HepG2 (cell line): ENCODE results near the gene ARHGAP26. TPM values are rescaled to one million over a fixed set of nuclear protein-coding genes. Genes with fewer than 3 reads are reported as not detected.
A peak's percentile ranks its signal among the peaks of the same experiment; 100 is the strongest.

Experiments used
- ASH2L ChIP-seq: fragments of 300-600, 200-600 bp; sonication (generic); IDR thresholded peaks from 2 replicates; pipeline ENCODE4 v1.7.0; 2017; ENCODE audit warnings: low read depth, mild to moderate bottlenecking, moderate library complexity, mixed read lengths, low read length; ENCODE audit not compliant: insufficient read length
- ATF7-NPFF ChIP-seq: sonication (generic); formaldehyde crosslinking; IDR thresholded peaks from 2 replicates; pipeline ENCODE4 v1.8.1; 2023; ENCODE audit warnings: mild to moderate bottlenecking, low read depth, missing genetic modification reagents, moderate library complexity
- ATM ChIP-seq: fragments of 450-650 bp; IDR thresholded peaks from 2 replicates; pipeline ENCODE4 v1.7.1; 2017; ENCODE audit warnings: mild to moderate bottlenecking, borderline replicate concordance
- ATRX ChIP-seq: sonication (generic); formaldehyde crosslinking; IDR thresholded peaks from 2 replicates; pipeline ENCODE4 v1.4.0; 2020; ENCODE audit warnings: missing genetic modification reagents, borderline replicate concordance
- CREM ChIP-seq, 2 experiments: sonication (generic) in 1 of 2; formaldehyde crosslinking in 1 of 2; IDR thresholded peaks; 2 replicates each; pipeline versions ENCODE4 v1.4.0 to v1.6.1; 2016 to 2020; ENCODE audit warnings: antibody characterized with exemption in 1 of 2, mild to moderate bottlenecking in 1 of 2, missing genetic modification reagents in 1 of 2
- FOXK1 ChIP-seq: sonication (generic); formaldehyde crosslinking; IDR thresholded peaks from 2 replicates; pipeline ENCODE4 v1.4.0; 2020; ENCODE audit warnings: low read depth, missing genetic modification reagents, borderline replicate concordance
- HOXA3 ChIP-seq: sonication (generic); formaldehyde crosslinking; IDR thresholded peaks from 2 replicates; pipeline ENCODE4 v1.5.0; 2020; ENCODE audit warnings: missing genetic modification reagents
- JUNB ChIP-seq: sonication (generic); formaldehyde crosslinking; IDR thresholded peaks from 2 replicates; pipeline ENCODE4 v1.8.0; 2022; ENCODE audit warnings: missing genetic modification reagents, mild to moderate bottlenecking, borderline replicate concordance
- KDM1A ChIP-seq: IDR thresholded peaks from 2 replicates; pipeline ENCODE4 v1.6.1; 2016; ENCODE audit warnings: missing compliant biosample characterization
- KLF12 ChIP-seq: sonication (generic); formaldehyde crosslinking; IDR thresholded peaks from 2 replicates; pipeline ENCODE4 v1.4.0; 2020; ENCODE audit warnings: missing genetic modification reagents, borderline replicate concordance
- KMT2B ChIP-seq: IDR thresholded peaks from 2 replicates; pipeline ENCODE4 v1.6.1; 2016; ENCODE audit warnings: missing genetic modification reagents, missing compliant biosample characterization
- PRPF4 ChIP-seq: fragments of 200-400 bp; formaldehyde crosslinking; IDR thresholded peaks from 2 replicates; pipeline ENCODE4 v1.6.1; 2016; ENCODE audit warnings: low read length, low read depth; ENCODE audit not compliant: poor library complexity, severe bottlenecking
- SAP130 ChIP-seq: IDR thresholded peaks from 2 replicates; pipeline ENCODE4 v1.6.1; 2016; ENCODE audit warnings: low read depth
- SNAPC2 ChIP-seq: sonication (generic); formaldehyde crosslinking; IDR thresholded peaks from 2 replicates; pipeline ENCODE4 v1.8.1; 2022; ENCODE audit warnings: mild to moderate bottlenecking, missing genetic modification reagents
- SP5 ChIP-seq: IDR thresholded peaks from 2 replicates; pipeline ENCODE4 v1.6.1; 2016; ENCODE audit warnings: low read depth, borderline replicate concordance
- TOPORS ChIP-seq: sonication (generic); formaldehyde crosslinking; IDR thresholded peaks from 2 replicates; pipeline ENCODE4 v1.8.0; 2023; ENCODE audit warnings: mild to moderate bottlenecking, missing genetic modification reagents
- ZFY ChIP-seq: sonication (generic); formaldehyde crosslinking; IDR thresholded peaks from 2 replicates; pipeline ENCODE4 v1.4.0; 2020; ENCODE audit warnings: missing genetic modification reagents
- ZMYM4 ChIP-seq: sonication (generic); formaldehyde crosslinking; IDR thresholded peaks from 2 replicates; pipeline ENCODE4 v1.8.1; 2023; ENCODE audit warnings: mild to moderate bottlenecking, missing genetic modification reagents
- ZNF430 ChIP-seq: sonication (generic); formaldehyde crosslinking; IDR thresholded peaks from 2 replicates; pipeline ENCODE4 v1.9.0; 2021; ENCODE audit warnings: mild to moderate bottlenecking, missing genetic modification reagents
- ZNF550 ChIP-seq: sonication (generic); formaldehyde crosslinking; IDR thresholded peaks from 2 replicates; pipeline ENCODE4 v1.4.0; 2020; ENCODE audit warnings: mild to moderate bottlenecking, missing genetic modification reagents, borderline replicate concordance
- ZNF724P ChIP-seq: sonication (generic); formaldehyde crosslinking; IDR thresholded peaks from 2 replicates; pipeline ENCODE4 v1.8.0; 2022; ENCODE audit warnings: missing genetic modification reagents, borderline replicate concordance
- ZSCAN20 ChIP-seq: sonication (generic); formaldehyde crosslinking; IDR thresholded peaks from 2 replicates; pipeline ENCODE4 v1.4.0; 2020; ENCODE audit warnings: missing genetic modification reagents, mild to moderate bottlenecking, borderline replicate concordance
- polyA plus RNA-seq, 8 experiments: library from polyadenylated mRNA; depleted of rRNA in 3 of 8; stranded (reverse) in 7 of 8; unstranded in 1 of 8; fragments of >200 nt; fragmentation: Illumina TruSeq in 4 of 8; extraction: Trizol in 4 of 8; gene quantifications; 2 replicates each; pipeline versions ENCODE4 v1.2.1 to v1.2.3, GENCODE V29; 2011 to 2016; ENCODE audit warnings: low read depth in 4 of 8, missing spikeins in 1 of 8, mixed read lengths in 1 of 8; ENCODE audit not compliant: insufficient read depth in 1 of 8
- total RNA-seq, 5 experiments: library from RNA; depleted of rRNA; stranded (reverse); fragments of >200 nt; fragmentation: Illumina TruSeq; extraction: Trizol; gene quantifications; 2 replicates each; pipeline ENCODE4 v1.2.3, GENCODE V29; 2016; ENCODE audit warnings: low read depth in 1 of 5
- TF ChIP-seq, protein P1 (sequence below): IDR thresholded peaks from 2 replicates; pipeline ENCODE4 v1.6.1; 2016; ENCODE audit warnings: mild to moderate bottlenecking, missing biosample characterization, missing genetic modification reagents
- TF ChIP-seq, protein P2 (sequence below): sonication (generic); formaldehyde crosslinking; IDR thresholded peaks from 2 replicates; pipeline ENCODE4 v1.4.0; 2020; ENCODE audit warnings: missing genetic modification reagents, mild to moderate bottlenecking, borderline replicate concordance
- TF ChIP-seq, protein P3 (sequence below): sonication (generic); formaldehyde crosslinking; IDR thresholded peaks from 2 replicates; pipeline ENCODE4 v1.4.0; 2020; ENCODE audit warnings: missing genetic modification reagents, borderline replicate concordance

ARHGAP26 gene
- total and polyA plus RNA-seq, 2 of the 13 experiments (the other 11 are each of a cell fraction or from before 2014, with no cell fraction given) = 9.6 to 18.2 TPM

DNA sequence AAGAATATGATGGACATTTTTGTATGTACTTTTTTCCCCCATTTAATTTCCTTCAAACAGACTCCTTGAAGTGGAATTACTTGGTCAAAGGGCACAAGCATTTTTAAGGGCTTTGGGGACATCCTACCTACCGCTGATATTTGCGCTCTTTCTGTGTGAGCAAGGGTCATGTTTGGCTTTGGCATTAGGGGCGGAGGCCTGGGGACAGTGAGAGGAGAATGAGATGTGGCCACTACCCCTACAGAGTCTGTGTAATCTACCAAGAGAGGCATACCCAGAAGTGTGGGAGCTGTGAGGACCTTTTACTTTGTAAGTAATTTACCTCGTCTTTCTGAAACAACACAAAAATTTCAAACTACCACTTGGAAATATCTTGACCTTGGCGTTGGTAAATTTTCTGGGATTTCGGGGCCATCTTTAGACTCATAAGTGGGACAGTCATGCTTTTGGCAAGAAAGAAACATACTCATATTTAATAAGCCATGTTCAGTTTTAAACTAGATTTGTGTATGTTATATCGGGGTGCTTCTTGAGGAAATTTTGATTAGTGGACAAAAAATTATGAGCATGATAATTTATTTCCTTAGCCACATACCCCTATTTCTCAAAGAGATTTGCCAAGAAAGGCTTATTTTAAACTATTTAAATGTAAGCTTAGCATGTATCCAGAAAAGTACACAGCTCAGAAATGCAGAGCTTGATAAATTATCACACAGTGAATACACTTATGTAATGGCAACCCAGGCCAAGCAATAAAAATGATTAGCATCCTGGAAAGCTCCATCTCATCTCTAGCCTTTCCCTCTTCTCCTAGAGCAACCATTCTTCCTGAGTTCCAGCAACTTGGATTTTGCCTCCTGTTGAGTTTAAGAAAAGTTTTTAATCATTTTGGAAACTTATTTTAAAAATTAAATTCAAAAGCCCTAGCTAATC lies 63.6 kb downstream of the ARHGAP26 start (continued):
- TF ChIP-seq PRPF4 (no peak), ZMYM4 (CRISPR knock-in tag) (peak; percentile 84), ZNF724P (CRISPR knock-in tag) (no peak), FOXK1 (CRISPR knock-in tag) (no peak), SAP130 (CRISPR knock-in tag) (peak; percentile 71), KLF12 (CRISPR knock-in tag) (peak; percentile 81; the same call in 1 of the 2 replicates), TOPORS (CRISPR knock-in tag) (no peak), ZNF430 (CRISPR knock-in tag) (no peak), ATF7-NPFF (CRISPR knock-in tag) (peak; percentile 66), JUNB (no peak), KMT2B (CRISPR knock-in tag) (no peak), ZNF550 (CRISPR knock-in tag) (no peak), ASH2L (no peak), SNAPC2 (CRISPR knock-in tag) (no peak), ZSCAN20 (CRISPR knock-in tag) (no peak), CREM (IDR thresholded peaks at IDR 0.05) (peak; percentile 79; the same call in 1 of the 2 replicates), CREM (CRISPR knock-in tag; IDR thresholded peaks at IDR 0.05) (no peak), KDM1A (CRISPR knock-in tag) (no peak), ATRX (CRISPR knock-in tag) (no peak), ATM (no peak), HOXA3 (CRISPR knock-in tag) (peak; percentile 87), ZFY (CRISPR knock-in tag) (peak; percentile 40; the same call in 1 of the 2 replicates), SP5 (CRISPR knock-in tag) (peak; percentile 99)
- TF ChIP-seq, protein P1, sequence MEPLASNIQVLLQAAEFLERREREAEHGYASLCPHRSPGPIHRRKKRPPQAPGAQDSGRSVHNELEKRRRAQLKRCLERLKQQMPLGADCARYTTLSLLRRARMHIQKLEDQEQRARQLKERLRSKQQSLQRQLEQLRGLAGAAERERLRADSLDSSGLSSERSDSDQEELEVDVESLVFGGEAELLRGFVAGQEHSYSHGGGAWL = no peak
- TF ChIP-seq, protein P2, sequence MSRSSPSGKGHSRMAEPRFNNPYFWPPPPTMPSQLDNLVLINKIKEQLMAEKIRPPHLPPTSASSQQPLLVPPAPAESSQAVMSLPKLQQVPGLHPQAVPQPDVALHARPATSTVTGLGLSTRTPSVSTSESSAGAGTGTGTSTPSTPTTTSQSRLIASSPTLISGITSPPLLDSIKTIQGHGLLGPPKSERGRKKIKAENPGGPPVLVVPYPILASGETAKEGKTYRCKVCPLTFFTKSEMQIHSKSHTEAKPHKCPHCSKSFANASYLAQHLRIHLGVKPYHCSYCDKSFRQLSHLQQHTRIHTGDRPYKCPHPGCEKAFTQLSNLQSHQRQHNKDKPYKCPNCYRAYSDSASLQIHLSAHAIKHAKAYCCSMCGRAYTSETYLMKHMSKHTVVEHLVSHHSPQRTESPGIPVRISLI (CRISPR knock-in tag) = no peak
- TF ChIP-seq, protein P3, sequence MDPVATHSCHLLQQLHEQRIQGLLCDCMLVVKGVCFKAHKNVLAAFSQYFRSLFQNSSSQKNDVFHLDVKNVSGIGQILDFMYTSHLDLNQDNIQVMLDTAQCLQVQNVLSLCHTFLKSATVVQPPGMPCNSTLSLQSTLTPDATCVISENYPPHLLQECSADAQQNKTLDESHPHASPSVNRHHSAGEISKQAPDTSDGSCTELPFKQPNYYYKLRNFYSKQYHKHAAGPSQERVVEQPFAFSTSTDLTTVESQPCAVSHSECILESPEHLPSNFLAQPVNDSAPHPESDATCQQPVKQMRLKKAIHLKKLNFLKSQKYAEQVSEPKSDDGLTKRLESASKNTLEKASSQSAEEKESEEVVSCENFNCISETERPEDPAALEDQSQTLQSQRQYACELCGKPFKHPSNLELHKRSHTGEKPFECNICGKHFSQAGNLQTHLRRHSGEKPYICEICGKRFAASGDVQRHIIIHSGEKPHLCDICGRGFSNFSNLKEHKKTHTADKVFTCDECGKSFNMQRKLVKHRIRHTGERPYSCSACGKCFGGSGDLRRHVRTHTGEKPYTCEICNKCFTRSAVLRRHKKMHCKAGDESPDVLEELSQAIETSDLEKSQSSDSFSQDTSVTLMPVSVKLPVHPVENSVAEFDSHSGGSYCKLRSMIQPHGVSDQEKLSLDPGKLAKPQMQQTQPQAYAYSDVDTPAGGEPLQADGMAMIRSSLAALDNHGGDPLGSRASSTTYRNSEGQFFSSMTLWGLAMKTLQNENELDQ (CRISPR knock-in tag) = no peak
